DND-41 (cell line): ENCODE results near the gene SSX3.
"Not testable (repeated sequence)": the region's sequence is repeated elsewhere in the genome, so short reads cannot be mapped to it uniquely, and the experiment has no call there.

Source experiments
- ATAC-seq: fragments of 200-7000 bp; cut with Tn5 transposase; 3 replicates; pipeline ENCODE4 v1.9.1; 2021; ENCODE audit warnings: low read depth; ENCODE audit not compliant: insufficient read depth
- DNase-seq: peaks from one replicate; pipeline ENCODE4 v3.0.0-alpha.2; 2020
- H2AFZ ChIP-seq: 2 replicates; pipeline ENCODE4 v1.6.0; 2012; ENCODE audit warnings: low read depth, low read length
- H3K27ac ChIP-seq: 2 replicates; pipeline ENCODE4 v1.5.1; 2012; ENCODE audit warnings: low read length, inconsistent platforms
- H3K27me3 ChIP-seq: fragments of 200-600 bp; sonication (generic); 2 replicates; pipeline ENCODE4 v1.6.0; 2012; ENCODE audit warnings: low read length, mild to moderate bottlenecking, inconsistent platforms; ENCODE audit not compliant: insufficient read depth, poor library complexity
- H3K36me3 ChIP-seq: 2 replicates; pipeline ENCODE4 v1.5.1; 2012; ENCODE audit warnings: low read length, inconsistent platforms; ENCODE audit not compliant: insufficient read depth
- H3K4me1 ChIP-seq: 2 replicates; pipeline ENCODE4 v1.5.1; 2012; ENCODE audit warnings: mild to moderate bottlenecking, low read length; ENCODE audit not compliant: insufficient read depth
- H3K4me2 ChIP-seq: 2 replicates; pipeline ENCODE4 v1.6.0; 2012; ENCODE audit warnings: mild to moderate bottlenecking, moderate library complexity, low read length, inconsistent platforms; ENCODE audit not compliant: insufficient read depth
- H3K4me3 ChIP-seq, 2 experiments: fragments of 200-600 bp in 1 of 2; shearing (Covaris generic) in 1 of 2; 2 replicates each; pipeline ENCODE4 v1.5.1; 2012 to 2016; ENCODE audit warnings: inconsistent platforms in 2 of 2, low read length in 2 of 2, mild to moderate bottlenecking in 2 of 2, low read depth in 1 of 2, moderate library complexity in 1 of 2
- H3K79me2 ChIP-seq: 2 replicates; pipeline ENCODE4 v1.6.0; 2012; ENCODE audit warnings: low read length, inconsistent platforms; ENCODE audit not compliant: insufficient read depth
- H3K9ac ChIP-seq: 2 replicates; pipeline ENCODE4 v1.6.0; 2012; ENCODE audit warnings: low read depth, mild to moderate bottlenecking, inconsistent platforms, low read length, moderate library complexity
- H3K9me3 ChIP-seq: 2 replicates; pipeline ENCODE4 v1.5.1; 2012; ENCODE audit warnings: low read length, moderate library complexity, mild to moderate bottlenecking, inconsistent platforms; ENCODE audit not compliant: insufficient read depth, severe bottlenecking
- H4K20me1 ChIP-seq: 2 replicates; pipeline ENCODE4 v1.6.0; 2012; ENCODE audit warnings: low read length; ENCODE audit not compliant: insufficient read depth

Gene SSX3

GRCh38 chrX:48356315-48357094 lies at the start of gene SSX3:
Gene SSX3, minus strand, starts transcription at chrX:48356703. Its CDS starts 1,454 bp downstream, at chrX:48355249.
- not testable (repeated sequence) for H3K4me3 ChIP-seq, H3K9ac ChIP-seq, H3K27me3 ChIP-seq, H3K4me1 ChIP-seq, H3K4me2 ChIP-seq, H3K79me2 ChIP-seq, H3K36me3 ChIP-seq, H4K20me1 ChIP-seq, H3K9me3 ChIP-seq, ATAC-seq, DNase-seq, H3K27ac ChIP-seq, H2AFZ ChIP-seq

DNA sequence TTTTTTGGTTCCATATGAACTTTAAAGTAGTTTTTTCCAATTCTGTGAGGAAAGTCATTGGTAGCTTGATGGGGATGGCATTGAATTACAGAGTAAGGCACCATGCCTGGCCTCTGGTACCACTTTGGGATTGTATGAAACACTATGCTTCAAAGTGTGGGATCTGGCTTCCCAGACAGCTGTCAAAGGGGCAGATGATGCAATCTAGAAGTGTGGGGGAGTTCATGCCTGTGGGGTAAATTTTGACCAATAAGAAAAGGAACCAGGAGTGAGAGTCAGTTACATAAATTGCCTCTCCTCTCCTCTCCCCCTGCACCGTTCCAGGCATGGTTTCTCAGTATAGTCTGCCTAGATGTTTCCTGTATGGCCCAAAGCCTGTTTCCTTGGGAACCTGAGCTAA lies 41.3 kb upstream of the SSX3 start:
- H3K9me3 ChIP-seq, H3K4me1 ChIP-seq, H3K27me3 ChIP-seq, H3K4me2 ChIP-seq, H3K27ac ChIP-seq, ATAC-seq, H3K79me2 ChIP-seq, H3K9ac ChIP-seq, H3K36me3 ChIP-seq, H3K4me3 ChIP-seq, H2AFZ ChIP-seq, H4K20me1 ChIP-seq: not testable (repeated sequence)
- peak; percentile 3 for DNase-seq

DNA sequence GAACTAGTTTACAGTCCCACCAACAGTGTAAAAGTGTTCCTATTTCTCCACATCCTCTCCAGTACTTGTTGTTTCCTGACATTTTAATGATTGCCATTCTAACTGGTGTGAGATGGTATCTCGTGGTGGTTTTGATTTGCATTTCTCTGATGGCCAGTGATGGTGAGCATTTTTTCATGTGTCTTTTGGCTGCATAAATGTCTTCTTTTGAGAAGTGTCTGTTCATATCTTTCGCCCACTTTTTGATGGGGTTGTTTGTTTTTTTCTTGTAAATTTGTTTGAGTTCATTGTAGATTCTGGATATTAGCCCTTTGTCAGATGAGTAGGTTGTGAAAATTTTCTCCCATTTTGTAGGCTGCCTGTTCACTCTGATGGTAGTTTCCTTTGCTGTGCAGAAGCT lies 40.4 kb upstream of the SSX3 start:
- H3K4me3 ChIP-seq: not testable (repeated sequence)

DNA sequence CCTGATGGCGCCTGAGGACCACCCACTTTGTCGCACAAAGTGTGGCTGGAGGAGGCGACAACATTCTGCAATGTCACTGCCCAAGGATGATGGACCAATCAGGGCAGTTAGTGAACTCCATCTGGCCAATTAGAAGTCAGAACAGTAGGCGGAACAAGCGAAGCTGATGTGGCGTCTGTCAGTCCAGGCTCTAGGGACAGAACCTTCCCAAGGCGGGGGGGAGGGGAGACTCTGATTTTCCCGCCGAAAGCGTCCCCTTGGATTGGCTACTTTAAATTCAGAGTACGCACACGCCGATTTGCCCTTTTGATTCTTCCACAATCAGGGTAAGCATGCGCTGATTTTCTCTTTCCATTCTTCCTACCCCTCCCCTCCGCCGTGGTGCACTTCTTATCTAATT lies 26.7 kb upstream of the SSX3 start, which contains the start of gene SSX4:
Gene SSX4, plus strand, starts transcription at position 301 of the 400 bp plus-strand sequence. CDS start 515 bp downstream, outside the sequence.
- H2AFZ ChIP-seq, H3K4me3 ChIP-seq, ATAC-seq, H3K4me2 ChIP-seq, H3K9me3 ChIP-seq, H3K4me1 ChIP-seq, H3K27me3 ChIP-seq, DNase-seq, H3K79me2 ChIP-seq, H3K27ac ChIP-seq, H4K20me1 ChIP-seq, H3K36me3 ChIP-seq, H3K9ac ChIP-seq: not testable (repeated sequence)

More for the DNA sequence above, 40.4 kb upstream of the SSX3 start:
- H3K27ac ChIP-seq, H3K79me2 ChIP-seq, H3K9ac ChIP-seq, H2AFZ ChIP-seq, H3K4me1 ChIP-seq, H3K27me3 ChIP-seq, ATAC-seq, H4K20me1 ChIP-seq, H3K4me2 ChIP-seq, H3K9me3 ChIP-seq, H3K36me3 ChIP-seq, DNase-seq: not testable (repeated sequence)

GRCh38 chrX:48370408-48370807 lies 13.9 kb upstream of the SSX3 start:
- not testable (repeated sequence) for H3K4me3 ChIP-seq, H4K20me1 ChIP-seq, H3K27me3 ChIP-seq, H3K9me3 ChIP-seq, H3K4me1 ChIP-seq, H2AFZ ChIP-seq, H3K36me3 ChIP-seq, DNase-seq, H3K9ac ChIP-seq, H3K27ac ChIP-seq, H3K79me2 ChIP-seq, ATAC-seq, H3K4me2 ChIP-seq

DNA sequence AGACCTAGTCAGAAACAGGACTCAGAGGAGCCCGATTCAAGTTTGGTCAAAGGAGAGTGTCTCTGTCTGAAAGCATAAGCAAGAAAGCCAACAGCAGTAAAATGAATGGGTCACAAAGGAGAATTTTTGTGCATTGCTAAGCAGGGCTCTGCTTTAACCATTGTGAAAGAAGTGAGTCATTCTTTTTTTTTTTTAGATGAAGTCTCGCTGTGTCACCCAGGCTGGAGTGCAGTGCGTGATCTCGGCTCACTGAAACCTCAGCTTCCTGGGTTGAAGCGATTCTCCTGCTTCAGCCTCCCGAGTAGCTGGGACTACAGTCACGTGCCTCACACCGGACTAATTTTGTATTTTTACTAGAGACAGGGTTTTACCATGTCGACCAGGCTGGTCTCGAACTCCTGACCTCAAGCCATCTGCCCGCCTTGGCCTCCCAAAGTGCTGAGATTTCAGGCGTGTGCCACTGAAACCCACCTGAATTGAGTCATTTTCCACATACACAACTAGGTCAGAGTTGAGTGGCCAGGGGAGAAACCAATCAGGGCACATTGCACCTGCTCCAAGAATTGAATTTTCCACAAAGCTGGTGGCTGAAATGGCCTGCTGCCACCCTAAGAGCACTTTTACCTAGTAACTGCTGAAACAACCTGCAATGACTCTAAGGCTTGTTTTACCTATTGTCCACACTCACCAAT lies 11.4 kb upstream of the SSX3 start:
- H3K79me2 ChIP-seq, H3K27me3 ChIP-seq, H3K9ac ChIP-seq, DNase-seq, H2AFZ ChIP-seq, H3K9me3 ChIP-seq, H3K4me2 ChIP-seq, H3K4me3 ChIP-seq, H3K27ac ChIP-seq, H3K36me3 ChIP-seq, H4K20me1 ChIP-seq, H3K4me1 ChIP-seq: not testable (repeated sequence)
- ATAC-seq: peak; percentile 69

DNA sequence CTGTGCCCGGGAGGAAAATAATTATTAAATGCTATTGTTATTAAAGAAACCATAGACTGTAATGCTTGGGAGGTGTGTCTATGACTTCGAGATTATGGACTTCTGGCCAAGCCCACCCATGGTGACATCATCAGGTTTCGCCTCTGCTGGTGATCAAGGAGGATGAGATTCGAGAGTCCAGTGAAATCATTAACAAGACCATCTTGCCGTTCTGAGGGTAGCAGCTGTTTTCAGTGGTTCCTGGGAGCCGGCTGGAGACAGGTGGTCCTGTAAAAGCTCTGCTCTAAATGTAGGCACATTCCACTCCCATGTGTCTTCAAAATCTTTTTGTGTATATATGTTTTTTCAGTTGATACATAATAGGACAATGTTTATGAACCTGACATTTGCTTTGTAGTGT lies 2.8 kb upstream of the SSX3 start:
- H3K27ac ChIP-seq, H2AFZ ChIP-seq, H3K4me3 ChIP-seq, H3K27me3 ChIP-seq, H3K9me3 ChIP-seq, H4K20me1 ChIP-seq, H3K4me2 ChIP-seq, H3K4me1 ChIP-seq, ATAC-seq, H3K36me3 ChIP-seq, DNase-seq, H3K79me2 ChIP-seq, H3K9ac ChIP-seq: not testable (repeated sequence)
